ENCODE measurements around the gene PER2.

PER2 gene

GRCh38 chr2:238296638-238297457, 8.4 kb upstream of the PER2 start:
- peak; percentile 11 for ATAC-seq
- no peak overlapping the region for H3K27ac Mint-ChIP-seq
- H3K36me3 Mint-ChIP-seq, result no peaks in the 10 kb centered on the region
- DNase-seq (ENCODE audit: low spot score in 2 of 2), result no peak
- H3K9me3 Mint-ChIP-seq, result no peaks in the 10 kb centered on the region
- H3K4me1 Mint-ChIP-seq, result no peaks in the 10 kb centered on the region
- H3K4me3 Mint-ChIP-seq, result no peak overlapping the region

GRCh38 chr2:238295144-238296112, 7.0 kb upstream of the PER2 start:
- Mint-ChIP-seq H3K9me3 (no peaks in the 10 kb centered on the region), H3K4me1 (peaks cover 5% of the 10 kb centered on the region), H3K27ac (no peak overlapping the region), H3K4me3 (no peak overlapping the region), H3K36me3 (no peaks in the 10 kb centered on the region)
- DNase-seq (ENCODE audit: low spot score in 2 of 2) (no peak), ATAC-seq (no peak)

GRCh38 chr2:238294393-238295143, 6.2 kb upstream of the PER2 start:
- no peaks in the 10 kb centered on the region for H3K36me3 Mint-ChIP-seq
- H3K4me3 Mint-ChIP-seq, result no peak overlapping the region
- H3K4me1 Mint-ChIP-seq, result peaks cover 13% of the 10 kb centered on the region
- no peak for ATAC-seq
- DNase-seq (ENCODE audit: low spot score in 2 of 2), result no peak
- no peaks in the 10 kb centered on the region for H3K9me3 Mint-ChIP-seq
- H3K27ac Mint-ChIP-seq, result no peak overlapping the region

GRCh38 chr2:238294046-238294392, 5.6 kb upstream of the PER2 start:
- peaks cover 19% of the 10 kb centered on the region for H3K4me1 Mint-ChIP-seq
- no peaks in the 10 kb centered on the region for H3K9me3 Mint-ChIP-seq
- peaks cover 4% of the 10 kb centered on the region for H3K36me3 Mint-ChIP-seq
- DNase-seq (ENCODE audit: low spot score in 2 of 2) (no peak), ATAC-seq (no peak)
- H3K27ac Mint-ChIP-seq, result no peak overlapping the region
- no peak overlapping the region for H3K4me3 Mint-ChIP-seq

GRCh38 chr2:238291550-238292281, 3.3 kb upstream of the PER2 start:
- no peak for DNase-seq (ENCODE audit: low spot score in 2 of 2)
- ATAC-seq, result no peak
- Mint-ChIP-seq H3K27ac (no peak overlapping the region), H3K4me1 (peaks cover 33% of the 10 kb centered on the region), H3K4me3 (no peak overlapping the region), H3K36me3 (peaks cover 23% of the 10 kb centered on the region), H3K9me3 (no peaks in the 10 kb centered on the region)

GRCh38 chr2:238290715-238291549, 2.5 kb upstream of the PER2 start:
- no peak for ATAC-seq
- H3K9me3 Mint-ChIP-seq, result no peaks in the 10 kb centered on the region
- H3K27ac Mint-ChIP-seq, result peak overlapping the region; percentile 95
- no peak for DNase-seq (ENCODE audit: low spot score in 2 of 2)
- peaks cover 23% of the 10 kb centered on the region for H3K36me3 Mint-ChIP-seq
- H3K4me3 Mint-ChIP-seq, result peak overlapping the region; percentile 87
- peaks cover 41% of the 10 kb centered on the region for H3K4me1 Mint-ChIP-seq

GRCh38 chr2:238290091-238290509, 1.7 kb upstream of the PER2 start:
- H3K27ac Mint-ChIP-seq, result peak overlapping the region; percentile 95
- DNase-seq (ENCODE audit: low spot score in 2 of 2), result peak in 1 of 2 donors; percentile 57
- peaks cover 23% of the 10 kb centered on the region for H3K36me3 Mint-ChIP-seq
- no peak for ATAC-seq
- no peaks in the 10 kb centered on the region for H3K9me3 Mint-ChIP-seq
- H3K4me3 Mint-ChIP-seq, result peak overlapping the region; percentile 87
- peaks cover 41% of the 10 kb centered on the region for H3K4me1 Mint-ChIP-seq

- Mint-ChIP-seq H3K36me3 (peaks cover 23% of the 10 kb centered on the region), H3K4me1 (peaks cover 41% of the 10 kb centered on the region), H3K9me3 (no peaks in the 10 kb centered on the region), H3K27ac (peak overlapping the region; percentile 95), H3K4me3 (peak overlapping the region; percentile 87)
- ATAC-seq, result no peak
- no peak for DNase-seq (ENCODE audit: low spot score in 2 of 2)
Measured at GRCh38 chr2:238289574-238289973, 1.2 kb upstream of the PER2 start.

- ATAC-seq (peak; percentile 87), DNase-seq (ENCODE audit: low spot score in 2 of 2) (peak; percentile 95 to 99)
- H3K36me3 Mint-ChIP-seq, result peaks cover 23% of the 10 kb centered on the region
- peak overlapping the region; percentile 95 for H3K27ac Mint-ChIP-seq
- H3K4me1 Mint-ChIP-seq, result peaks cover 41% of the 10 kb centered on the region
- H3K4me3 Mint-ChIP-seq, result peak overlapping the region; percentile 87
- H3K9me3 Mint-ChIP-seq, result no peaks in the 10 kb centered on the region
Measured at GRCh38 chr2:238288650-238289573, 502 bp upstream of the PER2 start.

- peaks cover 23% of the 10 kb centered on the region for H3K36me3 Mint-ChIP-seq
- peak overlapping the region; percentile 87 for H3K4me3 Mint-ChIP-seq
- no peak for ATAC-seq
- H3K9me3 Mint-ChIP-seq, result no peaks in the 10 kb centered on the region
- no peak for DNase-seq (ENCODE audit: low spot score in 2 of 2)
- H3K4me1 Mint-ChIP-seq, result peaks cover 58% of the 10 kb centered on the region
- peak overlapping the region; percentile 95 for H3K27ac Mint-ChIP-seq
Measured at GRCh38 chr2:238286987-238287736, 1.2 kb downstream of the PER2 start.

- peaks cover 23% of the 10 kb centered on the region for H3K36me3 Mint-ChIP-seq
- peak overlapping the region; percentile 95 for H3K27ac Mint-ChIP-seq
- peaks cover 62% of the 10 kb centered on the region for H3K4me1 Mint-ChIP-seq
- peak overlapping the region; percentile 87 for H3K4me3 Mint-ChIP-seq
- no peaks in the 10 kb centered on the region for H3K9me3 Mint-ChIP-seq
- no peak for DNase-seq (ENCODE audit: low spot score in 2 of 2)
- ATAC-seq, result no peak
Measured at GRCh38 chr2:238286551-238286950, 1.9 kb downstream of the PER2 start.

- Mint-ChIP-seq H3K27ac (no peak overlapping the region), H3K4me3 (no peak overlapping the region), H3K36me3 (peaks cover 23% of the 10 kb centered on the region), H3K4me1 (peaks cover 62% of the 10 kb centered on the region), H3K9me3 (no peaks in the 10 kb centered on the region)
- DNase-seq (ENCODE audit: low spot score in 2 of 2) (no peak), ATAC-seq (no peak)
Measured at GRCh38 chr2:238286095-238286494, 2.3 kb downstream of the PER2 start.

All from stimulated activated effector memory CD8-positive, alpha-beta T cell treated with anti-CD3 and anti-CD28 coated beads, Interleukin-12 subunit alpha, Interleukin-12 subunit beta, amount 100 ng/mL, for 72 hours (primary cell).